Measurements from ENCODE around the gene TCF7L2. TPM values are rescaled to one million over a fixed set of nuclear protein-coding genes. Genes with fewer than 3 reads are reported as not detected.
A peak's percentile ranks its signal among the peaks of the same experiment; 100 is the strongest.

The TCF7L2 gene
- polyA plus RNA-seq, 1 experiment: 6.3 TPM

DNA sequence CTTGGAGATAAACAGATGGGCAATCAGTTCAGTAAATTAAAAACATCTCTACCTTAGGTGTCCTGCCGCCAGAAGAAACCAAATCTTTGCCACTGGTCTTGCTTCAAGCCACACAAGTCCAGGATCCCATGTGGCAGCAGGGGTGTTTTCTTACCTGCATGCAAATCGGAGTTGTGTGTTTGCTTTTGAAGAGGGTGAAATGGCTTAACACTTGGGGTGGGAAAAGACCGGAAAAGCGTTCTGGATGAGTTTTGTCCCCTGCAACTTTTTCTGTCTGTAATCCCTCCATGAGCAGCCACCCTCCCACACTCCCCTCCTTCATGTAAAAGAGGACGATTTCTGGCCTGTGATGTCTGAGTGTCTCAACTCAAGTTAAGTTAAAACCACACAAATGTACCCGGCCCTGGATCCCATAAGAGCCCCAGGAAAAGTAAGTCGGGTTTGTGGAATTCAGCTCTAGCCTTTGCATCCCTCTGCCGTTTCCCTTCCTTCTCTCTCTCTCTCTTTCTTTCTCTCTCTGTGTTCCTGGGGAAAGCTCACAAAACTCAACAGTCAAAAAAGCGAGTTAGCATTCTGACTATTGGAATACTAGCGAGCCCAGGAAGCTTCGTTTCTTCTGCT is 178.5 kb downstream of the TCF7L2 start:
- Histone ChIP-seq H3K9me3 (ENCODE audit: control insufficient read depth, insufficient read depth, low read length) (no peaks in the 10 kb centered on the region), H3K4me3 (ENCODE audit: low read depth, low read length) (no peak overlapping the region), H3K27me3 (ENCODE audit: control insufficient read depth, insufficient read depth, low read length) (no peaks in the 10 kb centered on the region), H3K27ac (ENCODE audit: low read depth, low read length) (no peak overlapping the region)
- POLR2A ChIA-PET: interaction anchor here (0.7 kb wide), 1 partner anchor 29 kb away, joined by 12 read pairs; no protein-coding TSS in a partner anchor
- DNase-seq (ENCODE audit: low read depth, low spot score): no peak
- TF ChIP-seq, protein P1, sequence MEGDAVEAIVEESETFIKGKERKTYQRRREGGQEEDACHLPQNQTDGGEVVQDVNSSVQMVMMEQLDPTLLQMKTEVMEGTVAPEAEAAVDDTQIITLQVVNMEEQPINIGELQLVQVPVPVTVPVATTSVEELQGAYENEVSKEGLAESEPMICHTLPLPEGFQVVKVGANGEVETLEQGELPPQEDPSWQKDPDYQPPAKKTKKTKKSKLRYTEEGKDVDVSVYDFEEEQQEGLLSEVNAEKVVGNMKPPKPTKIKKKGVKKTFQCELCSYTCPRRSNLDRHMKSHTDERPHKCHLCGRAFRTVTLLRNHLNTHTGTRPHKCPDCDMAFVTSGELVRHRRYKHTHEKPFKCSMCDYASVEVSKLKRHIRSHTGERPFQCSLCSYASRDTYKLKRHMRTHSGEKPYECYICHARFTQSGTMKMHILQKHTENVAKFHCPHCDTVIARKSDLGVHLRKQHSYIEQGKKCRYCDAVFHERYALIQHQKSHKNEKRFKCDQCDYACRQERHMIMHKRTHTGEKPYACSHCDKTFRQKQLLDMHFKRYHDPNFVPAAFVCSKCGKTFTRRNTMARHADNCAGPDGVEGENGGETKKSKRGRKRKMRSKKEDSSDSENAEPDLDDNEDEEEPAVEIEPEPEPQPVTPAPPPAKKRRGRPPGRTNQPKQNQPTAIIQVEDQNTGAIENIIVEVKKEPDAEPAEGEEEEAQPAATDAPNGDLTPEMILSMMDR (IDR thresholded peaks at IDR 0.05; ENCODE audit: low read depth, low read length): no peak
- CTCF ChIA-PET: interaction anchor here (0.6 to 1.6 kb wide), 6 partner anchors 176 to 654 kb away, joined by 3 to 5 read pairs (median 3); no protein-coding TSS in a partner anchor

DNA sequence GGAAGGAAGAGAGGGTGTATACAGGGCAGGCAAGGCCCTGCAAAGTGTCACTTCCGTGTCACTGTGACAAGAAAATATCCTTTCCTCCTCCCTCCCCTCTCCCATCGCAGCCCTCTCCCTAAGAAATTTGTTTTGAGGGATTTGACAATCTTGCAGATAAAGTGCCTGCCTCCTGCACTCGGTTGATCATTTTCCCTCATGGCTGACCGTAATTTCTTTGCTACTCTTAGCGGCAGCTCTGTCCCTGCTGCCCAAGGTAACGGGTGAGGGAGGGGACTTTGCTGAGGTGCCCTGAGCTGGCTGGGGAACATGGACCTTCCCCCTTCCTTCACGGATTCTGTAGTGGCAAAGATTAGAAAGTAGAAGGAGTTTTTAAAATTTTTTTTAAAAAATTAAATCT is 179.1 kb downstream of the TCF7L2 start:
- no peak for DNase-seq (ENCODE audit: low read depth, low spot score)
- TF ChIP-seq, protein P1 (IDR thresholded peaks at IDR 0.05; ENCODE audit: low read depth, low read length): no peak
- Histone ChIP-seq H3K27ac (ENCODE audit: low read depth, low read length) (no peak overlapping the region), H3K4me3 (ENCODE audit: low read depth, low read length) (no peak overlapping the region), H3K9me3 (ENCODE audit: control insufficient read depth, insufficient read depth, low read length) (no peaks in the 10 kb centered on the region), H3K27me3 (ENCODE audit: control insufficient read depth, insufficient read depth, low read length) (no peaks in the 10 kb centered on the region)
- ChIA-PET CTCF (interaction anchor here (0.6 kb wide), 2 partner anchors 176 to 541 kb away, joined by 3 to 4 read pairs; no protein-coding TSS in a partner anchor), POLR2A (no interaction called here)

DNA sequence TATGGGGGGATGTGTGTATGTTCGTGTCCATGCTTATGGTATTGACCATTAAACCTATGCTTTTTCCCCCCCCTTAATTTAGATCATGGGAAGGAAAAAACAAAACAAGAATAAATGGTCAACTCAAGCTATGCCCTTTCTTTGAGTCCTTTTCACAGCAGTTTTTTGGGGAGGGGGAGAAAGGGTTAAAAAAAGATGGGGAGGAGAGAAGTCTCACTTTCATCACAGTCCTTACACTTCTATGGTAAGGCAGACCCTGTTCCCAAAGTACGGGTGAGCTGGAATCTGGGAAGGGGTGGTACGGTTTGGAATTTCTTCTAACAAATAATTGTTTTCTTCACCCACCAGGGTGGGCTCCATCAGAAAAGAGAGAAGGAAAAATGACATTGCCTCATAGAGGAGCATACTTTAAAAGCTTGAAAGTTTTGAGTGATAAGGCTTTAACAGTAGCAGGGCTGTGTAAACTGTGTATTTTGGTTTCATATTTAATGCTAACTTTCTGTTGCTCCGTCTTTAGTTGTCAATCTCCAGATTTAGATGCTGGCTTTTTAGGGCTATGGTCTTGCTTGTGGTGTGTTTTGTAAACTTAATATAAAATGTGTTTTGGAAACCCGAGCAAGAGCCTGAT is 180.1 kb downstream of the TCF7L2 start:
- Histone ChIP-seq H3K4me3 (ENCODE audit: low read depth, low read length) (no peak overlapping the region), H3K27ac (ENCODE audit: low read depth, low read length) (no peak overlapping the region), H3K9me3 (ENCODE audit: control insufficient read depth, insufficient read depth, low read length) (no peaks in the 10 kb centered on the region), H3K27me3 (ENCODE audit: control insufficient read depth, insufficient read depth, low read length) (no peaks in the 10 kb centered on the region)
- no peak for DNase-seq (ENCODE audit: low read depth, low spot score)
- POLR2A ChIA-PET: interaction anchor here (0.6 kb wide), 1 partner anchor 172 kb away, joined by 3 read pairs; no protein-coding TSS in a partner anchor
- CTCF ChIA-PET: interaction anchor here (1.3 kb wide), 1 partner anchor 255 kb away, joined by 4 read pairs; no protein-coding TSS in a partner anchor
- TF ChIP-seq, protein P1 (IDR thresholded peaks at IDR 0.05; ENCODE audit: low read depth, low read length): no peak

DNA sequence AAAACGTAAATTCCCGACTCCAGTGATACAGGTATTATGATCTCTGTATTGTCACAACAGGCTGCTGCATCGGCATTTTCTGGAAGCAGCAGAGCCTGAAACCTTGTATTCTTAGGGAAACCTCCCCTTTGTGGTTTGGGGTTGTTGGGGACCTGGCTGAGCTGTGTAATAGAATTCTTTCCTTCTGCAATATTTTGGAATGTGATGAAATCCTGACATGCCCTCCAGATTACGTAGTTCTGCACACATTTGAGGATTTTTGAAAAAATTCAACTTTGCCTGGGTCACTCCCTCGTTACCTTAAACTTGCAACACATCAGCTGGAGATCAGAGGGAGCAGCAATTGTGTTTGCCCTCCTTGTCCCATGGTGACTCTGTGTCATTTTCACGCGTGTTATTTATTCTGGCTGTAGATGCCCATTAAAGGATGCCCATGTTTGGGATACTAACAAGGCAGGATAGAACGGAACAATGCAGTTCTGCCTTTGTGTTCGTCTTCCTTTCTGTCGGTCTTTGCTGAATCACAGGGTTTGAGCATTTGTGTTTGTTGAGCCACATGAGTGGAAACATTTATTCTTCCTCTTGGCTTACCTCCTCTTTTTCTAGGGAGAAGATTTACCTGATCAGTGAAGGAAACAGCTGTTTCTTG is 181.7 kb downstream of the TCF7L2 start:
- no peaks in the 10 kb centered on the region for H3K9me3 ChIP-seq (ENCODE audit: control insufficient read depth, insufficient read depth, low read length)
- peak; percentile 42 for DNase-seq (ENCODE audit: low read depth, low spot score)
- no peak overlapping the region for H3K4me3 ChIP-seq (ENCODE audit: low read depth, low read length)
- TF ChIP-seq, protein P1 (IDR thresholded peaks at IDR 0.05; ENCODE audit: low read depth, low read length): no peak
- CTCF ChIA-PET: interaction anchor here (1.9 kb wide), 1 partner anchor 253 kb away, joined by 12 read pairs; no protein-coding TSS in a partner anchor
- H3K27ac ChIP-seq (ENCODE audit: low read depth, low read length): peak overlapping the region; percentile 3
- no peaks in the 10 kb centered on the region for H3K27me3 ChIP-seq (ENCODE audit: control insufficient read depth, insufficient read depth, low read length)
- POLR2A ChIA-PET: interaction anchor here (0.6 kb wide), 1 partner anchor 182 kb away, joined by 3 read pairs; the partner anchor contains the start of gene TCF7L2
